HG02870 (cell line): ENCODE results near the gene MYL11.

Experiments used
- ATAC-seq: cut with Tn5 transposase; IDR thresholded peaks from one replicate; pipeline ENCODE4 v1.9.1; 2021; ENCODE audit warnings: mild to moderate bottlenecking, moderate library complexity; ENCODE audit not compliant: unreplicated experiment

Gene MYL11

DNA sequence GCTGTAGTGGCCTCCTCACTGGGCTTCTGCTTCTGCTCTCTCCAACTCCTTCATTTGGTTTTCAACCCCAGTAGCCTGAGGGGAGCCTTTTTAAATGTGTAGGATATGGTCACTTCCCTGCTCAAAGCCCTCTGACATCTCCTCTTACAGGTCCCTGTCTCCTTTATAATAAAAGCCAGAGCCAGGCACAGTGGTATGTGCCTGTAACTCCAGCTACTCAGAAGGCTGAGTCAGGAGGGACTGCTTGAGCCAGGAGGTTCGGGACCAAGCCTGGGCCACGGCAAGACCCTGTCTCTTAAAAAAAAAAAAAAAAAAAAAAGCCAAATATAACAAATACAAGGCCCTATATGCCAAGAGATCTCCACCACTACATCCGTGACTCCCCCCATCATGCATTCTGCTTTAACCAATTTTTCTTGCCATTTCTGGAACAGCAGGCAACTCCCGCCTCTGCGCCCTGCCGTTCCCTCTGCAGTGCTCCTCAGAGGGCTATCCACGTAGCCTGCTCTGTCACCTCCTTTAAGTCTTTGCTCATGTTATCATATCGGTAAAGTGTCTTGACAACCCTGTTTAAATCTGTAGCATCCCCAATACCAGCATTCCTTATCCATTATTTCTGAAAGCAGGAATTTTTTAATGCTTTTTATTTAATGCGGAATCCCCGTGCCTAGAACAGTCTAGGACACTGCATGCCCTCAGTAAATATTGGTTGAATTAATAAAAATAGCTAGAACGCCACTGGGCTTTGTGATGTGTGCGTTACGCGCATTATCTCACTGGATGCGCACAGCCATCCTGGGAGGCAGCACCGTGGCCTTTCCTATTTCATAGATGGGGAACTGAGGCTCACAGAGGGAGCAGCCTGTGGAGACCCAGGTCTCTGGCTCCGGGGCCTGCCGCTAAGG is 42.3 kb downstream of the MYL11 start:
- no peak for ATAC-seq

DNA sequence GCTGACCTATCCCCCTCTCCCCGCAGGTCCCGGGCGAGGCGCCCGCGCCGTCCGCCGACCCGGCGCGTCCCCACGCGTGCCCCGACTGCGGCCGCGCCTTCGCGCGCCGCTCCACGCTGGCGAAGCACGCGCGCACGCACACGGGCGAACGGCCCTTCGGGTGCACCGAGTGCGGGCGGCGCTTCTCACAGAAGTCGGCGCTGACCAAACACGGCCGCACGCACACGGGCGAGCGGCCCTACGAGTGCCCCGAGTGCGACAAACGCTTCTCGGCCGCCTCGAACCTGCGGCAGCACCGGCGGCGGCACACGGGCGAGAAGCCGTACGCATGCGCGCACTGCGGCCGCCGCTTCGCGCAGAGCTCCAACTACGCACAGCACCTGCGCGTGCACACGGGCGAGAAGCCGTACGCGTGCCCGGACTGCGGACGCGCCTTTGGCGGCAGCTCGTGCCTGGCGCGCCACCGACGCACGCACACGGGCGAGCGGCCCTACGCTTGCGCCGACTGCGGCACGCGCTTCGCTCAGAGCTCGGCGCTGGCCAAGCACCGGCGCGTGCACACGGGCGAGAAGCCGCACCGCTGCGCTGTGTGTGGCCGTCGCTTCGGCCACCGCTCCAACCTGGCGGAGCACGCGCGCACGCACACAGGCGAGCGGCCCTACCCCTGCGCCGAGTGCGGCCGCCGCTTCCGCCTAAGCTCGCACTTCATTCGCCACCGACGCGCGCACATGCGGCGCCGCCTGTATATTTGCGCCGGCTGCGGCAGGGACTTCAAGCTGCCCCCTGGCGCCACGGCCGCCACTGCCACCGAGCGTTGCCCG is 43.1 kb downstream of the MYL11 start:
- ATAC-seq: peak; percentile 78

DNA sequence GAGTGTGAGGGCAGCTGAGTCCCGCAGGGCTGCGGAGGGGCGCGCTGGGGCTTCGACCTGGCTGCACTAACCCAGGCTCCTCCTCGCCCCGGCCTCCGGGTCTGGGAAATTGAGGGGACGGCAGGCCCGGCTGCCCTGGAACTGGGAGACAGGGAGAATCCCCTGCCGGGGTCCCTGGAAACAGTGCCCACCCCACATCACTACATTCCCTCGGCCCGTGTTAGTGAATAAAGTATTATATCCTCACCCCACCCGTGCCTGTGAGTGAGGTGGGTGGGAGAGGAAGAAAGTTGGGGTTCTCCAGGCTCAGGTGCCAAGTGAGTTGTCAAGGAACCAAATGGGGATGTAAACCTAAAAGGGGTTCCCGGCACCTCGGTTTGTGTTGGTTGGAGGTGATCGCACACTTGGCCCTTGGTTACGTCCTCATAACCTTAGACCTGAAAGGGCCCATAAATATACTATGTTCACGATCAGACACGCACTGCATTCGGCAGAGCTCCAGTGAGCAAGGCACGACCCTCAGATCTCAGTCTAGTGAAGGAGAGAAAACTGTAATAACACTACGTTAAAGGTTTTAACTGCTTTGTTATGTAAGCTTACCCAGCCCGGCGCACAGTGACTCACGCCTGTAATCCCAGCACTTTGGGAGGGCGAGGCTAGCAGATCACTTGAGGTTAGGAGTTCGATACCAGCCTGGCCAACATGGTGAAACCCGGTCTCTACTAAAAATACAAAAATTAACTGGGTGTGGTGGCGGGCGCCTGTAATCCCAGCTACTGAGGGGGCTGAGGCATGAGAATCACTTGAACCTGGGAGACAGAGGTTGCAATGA is 44.0 kb downstream of the MYL11 start:
- ATAC-seq: no peak

DNA sequence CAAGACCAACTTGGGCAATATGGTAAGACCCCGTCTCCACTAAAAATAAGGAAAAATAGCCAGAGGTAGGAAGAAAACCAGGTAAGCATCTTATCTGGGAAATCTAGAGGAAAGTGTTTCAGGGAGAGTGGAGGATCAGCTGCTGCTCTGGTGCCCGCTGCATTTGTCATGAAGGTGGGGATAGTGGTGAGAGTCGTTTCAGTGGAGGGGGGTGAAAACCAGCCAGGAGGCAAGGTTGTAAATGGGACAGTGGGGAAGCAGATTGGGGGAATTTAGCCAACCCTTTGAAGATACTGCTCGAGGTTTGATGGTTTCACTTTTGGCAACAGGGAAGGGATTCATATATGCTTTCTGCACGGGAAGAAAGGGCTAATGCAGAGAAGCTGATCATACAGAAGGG is 46.4 kb downstream of the MYL11 start:
- no peak for ATAC-seq
